ENCODE data around the gene CSF1R.
A peak's percentile ranks its signal among the peaks of the same experiment; 100 is the strongest.

Gene CSF1R

GRCh38 chr5:150069672-150070627 is 16.4 kb downstream of the CSF1R start:
- DNase-seq (ENCODE audit: low read depth) = no peak

- no peak for DNase-seq (ENCODE audit: low read depth)
Measured at GRCh38 chr5:150068961-150069645, 17.3 kb downstream of the CSF1R start.

GRCh38 chr5:150068472-150068871 is 17.9 kb downstream of the CSF1R start:
- no peak for DNase-seq (ENCODE audit: low read depth)

GRCh38 chr5:150068071-150068470 is 18.3 kb downstream of the CSF1R start:
- no peak for DNase-seq (ENCODE audit: low read depth)

GRCh38 chr5:150067405-150067960 is 18.9 kb downstream of the CSF1R start:
- DNase-seq (ENCODE audit: low read depth) = no peak

GRCh38 chr5:150066901-150067396 is 19.4 kb downstream of the CSF1R start:
- DNase-seq (ENCODE audit: low read depth) = peak; percentile 47

GRCh38 chr5:150066436-150066835 is 19.9 kb downstream of the CSF1R start:
- DNase-seq (ENCODE audit: low read depth) = no peak

- DNase-seq (ENCODE audit: low read depth) = no peak
Measured at GRCh38 chr5:150065886-150066285, 20.5 kb downstream of the CSF1R start.

- no peak for DNase-seq (ENCODE audit: low read depth)
Measured at GRCh38 chr5:150065346-150065745, 21.0 kb downstream of the CSF1R start.

- DNase-seq (ENCODE audit: low read depth) = no peak
Measured at GRCh38 chr5:150064681-150065220, 21.6 kb downstream of the CSF1R start.

GRCh38 chr5:150063638-150064037 is 22.7 kb downstream of the CSF1R start:
- DNase-seq (ENCODE audit: low read depth) = no peak

- DNase-seq (ENCODE audit: low read depth) = no peak
Measured at GRCh38 chr5:150062216-150062922, 24.0 kb downstream of the CSF1R start.

GRCh38 chr5:150061538-150061995 is 24.8 kb downstream of the CSF1R start:
- no peak for DNase-seq (ENCODE audit: low read depth)

GRCh38 chr5:150060471-150060870 is 25.9 kb downstream of the CSF1R start:
- DNase-seq (ENCODE audit: low read depth) = no peak

- DNase-seq (ENCODE audit: low read depth) = no peak
Measured at GRCh38 chr5:150059623-150060022, 26.7 kb downstream of the CSF1R start.

GRCh38 chr5:150058480-150059126 is 27.8 kb downstream of the CSF1R start:
- peak; percentile 88 for DNase-seq (ENCODE audit: low read depth)

GRCh38 chr5:150057996-150058395 is 28.4 kb downstream of the CSF1R start:
- no peak for DNase-seq (ENCODE audit: low read depth)

- no peak for DNase-seq (ENCODE audit: low read depth)
Measured at GRCh38 chr5:150057511-150057910, 28.8 kb downstream of the CSF1R start.

- no peak for DNase-seq (ENCODE audit: low read depth)
Measured at GRCh38 chr5:150057052-150057451, 29.3 kb downstream of the CSF1R start.

GRCh38 chr5:150056075-150056443 is 30.3 kb downstream of the CSF1R start:
- no peak for DNase-seq (ENCODE audit: low read depth)
